ENCODE results near the gene MSH5. TPM values are rescaled to one million over a fixed set of nuclear protein-coding genes. Genes with fewer than 3 reads are reported as not detected.

The MSH5 gene
- total RNA-seq, 1 experiment from 2014 or later: 43.1 TPM

GRCh38 chr6:31729979-31730630 lies 9.7 kb upstream of the MSH5 start (continued):
- TF ChIP-seq ERG (CRISPR knock-in tag; IDR thresholded peaks at IDR 0.05): no peak
- TF ChIP-seq CREM (CRISPR knock-in tag; IDR thresholded peaks at IDR 0.05): no peak
- TF ChIP-seq NR1H2 (CRISPR knock-in tag; IDR thresholded peaks at IDR 0.05): no peak
- TF ChIP-seq EMX1 (CRISPR knock-in tag; IDR thresholded peaks at IDR 0.05): no peak
- no peak; the same call in 1 of the 2 replicates for TF ChIP-seq PREB (CRISPR knock-in tag; IDR thresholded peaks at IDR 0.05; ENCODE audit: borderline replicate concordance)
- no peak for TF ChIP-seq PRDM15 (CRISPR knock-in tag; IDR thresholded peaks at IDR 0.05)
- TF ChIP-seq OVOL2 (CRISPR knock-in tag; IDR thresholded peaks at IDR 0.05; ENCODE audit: borderline replicate concordance): no peak; the same call in 1 of the 2 replicates
- 0 out of 2 replicates have a peak, but pooled peaks have one; percentile 37 for TF ChIP-seq ZMAT4 (CRISPR knock-in tag; IDR thresholded peaks at IDR 0.05)
- TF ChIP-seq ZNF396 (CRISPR knock-in tag; IDR thresholded peaks at IDR 0.05; ENCODE audit: borderline replicate concordance): no peak
- TF ChIP-seq JAZF1 (CRISPR knock-in tag; IDR thresholded peaks at IDR 0.05): no peak
- peak; percentile 67; the same call in 1 of the 2 replicates for TF ChIP-seq FOXP1 (CRISPR knock-in tag; IDR thresholded peaks at IDR 0.05; ENCODE audit: borderline replicate concordance)
- TF ChIP-seq ZBTB43 (CRISPR knock-in tag; IDR thresholded peaks at IDR 0.05): no peak
- TF ChIP-seq E2F1 (CRISPR knock-in tag; IDR thresholded peaks at IDR 0.05): no peak
- 0 out of 2 replicates have a peak, but pooled peaks have one; percentile 35 for TF ChIP-seq ATF1 (CRISPR knock-in tag; IDR thresholded peaks at IDR 0.05)
- TF ChIP-seq E2F4 (CRISPR knock-in tag; IDR thresholded peaks at IDR 0.05; ENCODE audit: borderline replicate concordance, low read depth): no peak
- TF ChIP-seq GTF2I (CRISPR knock-in tag; conservative IDR thresholded peaks at IDR 0.05): no peak
- no peak for TF ChIP-seq SMAD4 (CRISPR knock-in tag; IDR thresholded peaks at IDR 0.05)
- TF ChIP-seq ZSCAN18 (CRISPR knock-in tag; IDR thresholded peaks at IDR 0.05): no peak
- peak; percentile 77; the same call in 1 of the 2 replicates for TF ChIP-seq E2F5 (CRISPR knock-in tag; IDR thresholded peaks at IDR 0.05)
- no peak for TF ChIP-seq CTCF (IDR thresholded peaks at IDR 0.05)
- TF ChIP-seq USF1 (CRISPR knock-in tag; IDR thresholded peaks at IDR 0.05): no peak; the same call in 1 of the 2 replicates
- TF ChIP-seq NFYB (CRISPR knock-in tag; conservative IDR thresholded peaks at IDR 0.05; ENCODE audit: low read depth): no peak

Measured in WTC11 (cell line).